HCT116 (cell line): Measurements from ENCODE around the gene CCDC40.

Experiments
- EZH2 ChIP-seq: fragments of 200-600 bp; sonication (generic); IDR thresholded peaks from 2 replicates; pipeline ENCODE4 v1.6.1; 2017; ENCODE audit warnings: antibody characterized with exemption, mixed run types
- POLR2A ChIP-seq: IDR thresholded peaks from 2 replicates; pipeline ENCODE4 v1.7.0; 2011; ENCODE audit warnings: borderline replicate concordance; ENCODE audit not compliant: insufficient read depth, insufficient read length; ENCODE audit errors: extremely low read depth
- POLR2AphosphoS5 ChIP-seq: IDR thresholded peaks from 2 replicates; pipeline ENCODE4 v1.6.1; 2011; ENCODE audit warnings: mild to moderate bottlenecking, low read depth, low read length, moderate library complexity
- TF ChIP-seq, protein P1 (sequence below), 3 experiments: fragments of 200-600 bp in 1 of 3; sonication (generic) in 1 of 3; IDR thresholded peaks in 2 of 3; conservative IDR thresholded peaks in 1 of 3; 2 replicates each; pipeline ENCODE4 v1.5.1; 2012 to 2017; ENCODE audit warnings: low read depth in 2 of 3, low read length in 2 of 3, antibody characterized with exemption in 1 of 3, borderline replicate concordance in 1 of 3, control low read depth in 1 of 3, mild to moderate bottlenecking in 1 of 3, mixed read lengths in 1 of 3, mixed run types in 1 of 3, moderate library complexity in 1 of 3; ENCODE audit not compliant: insufficient read depth in 1 of 3
- TF ChIP-seq, protein P2 (sequence below): IDR thresholded peaks from 2 replicates; pipeline ENCODE4 v1.6.1; 2012; ENCODE audit warnings: low read depth

DNA sequence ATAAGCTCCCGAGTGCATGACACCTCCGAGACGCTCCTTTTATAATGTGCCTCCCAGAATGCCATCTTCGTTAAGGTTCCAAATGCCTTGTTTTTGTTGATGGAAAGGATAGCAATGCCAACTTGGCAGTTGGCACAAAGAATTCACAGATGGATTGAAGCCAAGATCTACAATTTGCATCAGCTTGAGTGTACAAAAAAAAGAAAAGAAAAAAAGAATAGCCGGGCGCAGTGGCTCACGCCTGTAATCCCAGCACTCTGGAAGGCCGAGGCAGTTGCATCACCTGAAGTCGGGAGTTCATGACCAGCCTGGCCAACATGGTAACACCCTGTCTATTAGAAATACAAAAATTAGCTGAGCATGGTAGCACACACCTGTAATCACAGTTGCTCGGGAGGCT, 8.4 kb upstream of the CCDC40 start:
- TF ChIP-seq, protein P1, sequence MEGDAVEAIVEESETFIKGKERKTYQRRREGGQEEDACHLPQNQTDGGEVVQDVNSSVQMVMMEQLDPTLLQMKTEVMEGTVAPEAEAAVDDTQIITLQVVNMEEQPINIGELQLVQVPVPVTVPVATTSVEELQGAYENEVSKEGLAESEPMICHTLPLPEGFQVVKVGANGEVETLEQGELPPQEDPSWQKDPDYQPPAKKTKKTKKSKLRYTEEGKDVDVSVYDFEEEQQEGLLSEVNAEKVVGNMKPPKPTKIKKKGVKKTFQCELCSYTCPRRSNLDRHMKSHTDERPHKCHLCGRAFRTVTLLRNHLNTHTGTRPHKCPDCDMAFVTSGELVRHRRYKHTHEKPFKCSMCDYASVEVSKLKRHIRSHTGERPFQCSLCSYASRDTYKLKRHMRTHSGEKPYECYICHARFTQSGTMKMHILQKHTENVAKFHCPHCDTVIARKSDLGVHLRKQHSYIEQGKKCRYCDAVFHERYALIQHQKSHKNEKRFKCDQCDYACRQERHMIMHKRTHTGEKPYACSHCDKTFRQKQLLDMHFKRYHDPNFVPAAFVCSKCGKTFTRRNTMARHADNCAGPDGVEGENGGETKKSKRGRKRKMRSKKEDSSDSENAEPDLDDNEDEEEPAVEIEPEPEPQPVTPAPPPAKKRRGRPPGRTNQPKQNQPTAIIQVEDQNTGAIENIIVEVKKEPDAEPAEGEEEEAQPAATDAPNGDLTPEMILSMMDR (IDR thresholded peaks at IDR 0.05 in 2 of 3, conservative IDR thresholded peaks at IDR 0.05 in 1 of 3; ENCODE audit: borderline replicate concordance in 1 of 3, insufficient read depth in 1 of 3, low read depth in 2 of 3, low read length in 2 of 3), result no peak
- TF ChIP-seq, protein P2, sequence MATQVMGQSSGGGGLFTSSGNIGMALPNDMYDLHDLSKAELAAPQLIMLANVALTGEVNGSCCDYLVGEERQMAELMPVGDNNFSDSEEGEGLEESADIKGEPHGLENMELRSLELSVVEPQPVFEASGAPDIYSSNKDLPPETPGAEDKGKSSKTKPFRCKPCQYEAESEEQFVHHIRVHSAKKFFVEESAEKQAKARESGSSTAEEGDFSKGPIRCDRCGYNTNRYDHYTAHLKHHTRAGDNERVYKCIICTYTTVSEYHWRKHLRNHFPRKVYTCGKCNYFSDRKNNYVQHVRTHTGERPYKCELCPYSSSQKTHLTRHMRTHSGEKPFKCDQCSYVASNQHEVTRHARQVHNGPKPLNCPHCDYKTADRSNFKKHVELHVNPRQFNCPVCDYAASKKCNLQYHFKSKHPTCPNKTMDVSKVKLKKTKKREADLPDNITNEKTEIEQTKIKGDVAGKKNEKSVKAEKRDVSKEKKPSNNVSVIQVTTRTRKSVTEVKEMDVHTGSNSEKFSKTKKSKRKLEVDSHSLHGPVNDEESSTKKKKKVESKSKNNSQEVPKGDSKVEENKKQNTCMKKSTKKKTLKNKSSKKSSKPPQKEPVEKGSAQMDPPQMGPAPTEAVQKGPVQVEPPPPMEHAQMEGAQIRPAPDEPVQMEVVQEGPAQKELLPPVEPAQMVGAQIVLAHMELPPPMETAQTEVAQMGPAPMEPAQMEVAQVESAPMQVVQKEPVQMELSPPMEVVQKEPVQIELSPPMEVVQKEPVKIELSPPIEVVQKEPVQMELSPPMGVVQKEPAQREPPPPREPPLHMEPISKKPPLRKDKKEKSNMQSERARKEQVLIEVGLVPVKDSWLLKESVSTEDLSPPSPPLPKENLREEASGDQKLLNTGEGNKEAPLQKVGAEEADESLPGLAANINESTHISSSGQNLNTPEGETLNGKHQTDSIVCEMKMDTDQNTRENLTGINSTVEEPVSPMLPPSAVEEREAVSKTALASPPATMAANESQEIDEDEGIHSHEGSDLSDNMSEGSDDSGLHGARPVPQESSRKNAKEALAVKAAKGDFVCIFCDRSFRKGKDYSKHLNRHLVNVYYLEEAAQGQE, result no peak
- TF ChIP-seq POLR2AphosphoS5 (no peak), POLR2A (no peak), EZH2 (no peak)
